WTC11 (cell line): ENCODE measurements around the gene CDH20. TPM values are rescaled to one million over a fixed set of nuclear protein-coding genes. Genes with fewer than 3 reads are reported as not detected.

ENCODE experiments used
- ATAC-seq: fragments of 200-7000 bp; cut with Tn5 transposase; 2 replicates; pipeline ENCODE4 v1.10.0; 2021; ENCODE audit warnings: mild to moderate bottlenecking, moderate library complexity
- CTCF ChIA-PET: fragments of 300-600 bp; sonication (Branson Sonifier 250); formaldehyde crosslinking; loops from one replicate; lab custom pipeline; 2021; ENCODE audit warnings: antibody characterized with exemption; lab: Charles Lee
- POLR2A ChIA-PET: fragments of 350-600 bp; sonication (Branson Sonifier 250); formaldehyde crosslinking; loops from one replicate; lab custom pipeline; 2021; ENCODE audit warnings: antibody characterized with exemption; lab: Charles Lee
- DNase-seq: peaks from one replicate; pipeline ENCODE4 v3.0.0; 2021; ENCODE audit warnings: low spot score
- H3K27ac Mint-ChIP-seq: 2 replicates; pipeline ENCODE4 v1.8.0; 2021; ENCODE audit warnings: mixed read lengths
- H3K27me3 Mint-ChIP-seq: 2 replicates; pipeline ENCODE4 v1.8.0; 2021; ENCODE audit warnings: low read depth, mild to moderate bottlenecking, moderate library complexity, mixed read lengths
- H3K36me3 Mint-ChIP-seq: 2 replicates; pipeline ENCODE4 v1.8.0; 2021; ENCODE audit warnings: mixed read lengths
- H3K4me1 Mint-ChIP-seq: 2 replicates; pipeline ENCODE4 v1.8.0; 2022; ENCODE audit warnings: mixed read lengths
- H3K4me3 Mint-ChIP-seq: 2 replicates; pipeline ENCODE4 v1.8.0; 2021; ENCODE audit warnings: mild to moderate bottlenecking, moderate library complexity, mixed read lengths
- H3K9me3 Mint-ChIP-seq: 2 replicates; pipeline ENCODE4 v1.8.0; 2021; ENCODE audit warnings: mixed read lengths
- AFF4 ChIP-seq: sonication (generic); formaldehyde crosslinking; IDR thresholded peaks from 2 replicates; pipeline ENCODE4 v1.8.1; 2023; ENCODE audit warnings: mild to moderate bottlenecking, missing genetic modification reagents, borderline replicate concordance
- ATF1 ChIP-seq: sonication (generic); formaldehyde crosslinking; IDR thresholded peaks from 2 replicates; pipeline ENCODE4 v1.8.1; 2023; ENCODE audit warnings: mild to moderate bottlenecking, moderate library complexity, missing genetic modification reagents
- ATF3 ChIP-seq: sonication (generic); formaldehyde crosslinking; conservative IDR thresholded peaks from 2 replicates; pipeline ENCODE4 v1.8.1; 2022; ENCODE audit warnings: mild to moderate bottlenecking, missing genetic modification reagents
- ETV6 ChIP-seq: sonication (generic); formaldehyde crosslinking; IDR thresholded peaks from 2 replicates; pipeline ENCODE4 v1.8.1; 2022; ENCODE audit warnings: mild to moderate bottlenecking, missing genetic modification reagents
- JUN ChIP-seq: sonication (generic); formaldehyde crosslinking; IDR thresholded peaks from 2 replicates; pipeline ENCODE4 v1.8.0; 2023; ENCODE audit warnings: mild to moderate bottlenecking, missing genetic modification reagents
- MLX ChIP-seq: sonication (generic); formaldehyde crosslinking; IDR thresholded peaks from 2 replicates; pipeline ENCODE4 v1.8.1; 2023; ENCODE audit warnings: mild to moderate bottlenecking, missing genetic modification reagents, moderate library complexity
- OVOL2 ChIP-seq: fragments of 250-450 bp; sonication (Bioruptor Pico); IDR thresholded peaks from 2 replicates; pipeline ENCODE4 v1.9.0; 2021; ENCODE audit warnings: mild to moderate bottlenecking, borderline replicate concordance
- RORB ChIP-seq: fragments of 250-450 bp; sonication (Bioruptor Pico); IDR thresholded peaks from 2 replicates; pipeline ENCODE4 v1.9.0; 2021; ENCODE audit warnings: mild to moderate bottlenecking
- USF1 ChIP-seq: sonication (generic); formaldehyde crosslinking; IDR thresholded peaks from 2 replicates; pipeline ENCODE4 v1.8.0; 2022; ENCODE audit warnings: mild to moderate bottlenecking, missing genetic modification reagents
- ZMAT4 ChIP-seq: fragments of 250-450 bp; sonication (Bioruptor Pico); IDR thresholded peaks from 2 replicates; pipeline ENCODE4 v1.9.0; 2021; ENCODE audit warnings: mild to moderate bottlenecking
- ZNF425 ChIP-seq: fragments of 250-450 bp; sonication (Bioruptor Pico); conservative IDR thresholded peaks from 2 replicates; pipeline ENCODE4 v1.9.0; 2021; ENCODE audit warnings: mild to moderate bottlenecking
- ZNF671 ChIP-seq: fragments of 250-450 bp; sonication (Bioruptor Pico); IDR thresholded peaks from 2 replicates; pipeline ENCODE4 v1.8.0; 2021; ENCODE audit warnings: mild to moderate bottlenecking
- total RNA-seq: library from RNA; stranded (reverse); gene quantifications from 3 replicates; pipeline ENCODE4 v1.2.3, GENCODE V29; 2021

The CDH20 gene
- total RNA-seq, 1 experiment from 2014 or later: 0.39 TPM

DNA sequence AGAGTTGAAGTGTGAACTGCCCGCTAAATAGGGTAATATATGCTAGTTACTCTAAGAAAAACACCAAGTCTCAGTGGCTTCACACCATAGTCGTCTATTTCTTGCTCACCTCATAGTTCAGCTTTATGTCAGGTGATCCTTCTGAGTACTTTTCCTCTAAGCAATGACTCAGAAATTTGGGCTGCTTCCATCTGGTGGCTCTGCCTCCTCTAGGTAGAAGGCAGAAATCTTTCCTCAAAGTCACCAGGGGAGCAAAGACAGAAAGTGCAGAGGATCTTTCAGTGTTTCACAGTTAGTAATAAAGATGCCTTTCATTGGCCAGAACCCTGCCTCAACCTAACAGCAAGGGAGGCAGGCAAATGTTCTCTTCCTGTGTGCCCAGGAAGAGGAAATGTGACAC lies 17.3 kb downstream of the CDH20 start (continued):
- TF ChIP-seq ATF3 (CRISPR knock-in tag): no peak
- no peak for TF ChIP-seq OVOL2

- Mint-ChIP-seq H3K9me3 (no peaks in the 10 kb centered on the region), H3K27ac (no peak overlapping the region), H3K4me3 (no peak overlapping the region), H3K4me1 (peaks cover 12% of the 10 kb centered on the region), H3K27me3 (no peaks in the 10 kb centered on the region), H3K36me3 (no peaks in the 10 kb centered on the region)
- TF ChIP-seq ZMAT4: no peak
- TF ChIP-seq ZNF425 (CRISPR knock-in tag): no peak
- no peak for TF ChIP-seq ATF1 (CRISPR knock-in tag)
- TF ChIP-seq JUN (CRISPR knock-in tag): no peak
- no peak for TF ChIP-seq MLX (CRISPR knock-in tag)
- TF ChIP-seq USF1 (CRISPR knock-in tag): no peak
- no peak for TF ChIP-seq ZNF671 (CRISPR knock-in tag)
- no peak for TF ChIP-seq RORB (CRISPR knock-in tag)
- TF ChIP-seq ETV6: no peak
- no peak for ATAC-seq
- POLR2A ChIA-PET: no interaction called here
- no peak for DNase-seq
- CTCF ChIA-PET: no interaction called here
These were observed 18.8 kb downstream of the CDH20 start for GRCh38 chr18:61352059-61352458.

DNA sequence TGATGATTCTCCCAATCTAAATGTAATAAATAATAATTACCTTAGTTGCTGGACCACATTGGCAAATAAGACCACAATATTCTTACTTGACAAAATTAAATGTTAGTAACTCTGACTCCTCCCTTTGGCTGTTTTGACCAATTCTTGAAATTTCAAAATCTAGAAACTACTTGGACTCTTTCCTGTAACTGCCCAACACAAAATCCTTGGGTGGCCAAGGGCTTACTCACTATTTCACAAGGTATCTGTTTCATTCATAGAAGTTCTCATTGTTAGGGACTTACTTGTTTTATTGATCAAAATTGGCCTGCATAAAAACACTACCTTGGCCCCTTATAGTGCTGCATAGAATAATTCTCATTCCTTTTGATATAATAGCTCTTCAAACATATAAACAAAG lies 19.4 kb downstream of the CDH20 start:
- no peak for DNase-seq
- Mint-ChIP-seq H3K9me3 (peaks cover under 1% of the 10 kb centered on the region; the same call in 1 of the 2 replicates), H3K27ac (no peak overlapping the region)
- ATAC-seq: no peak
- TF ChIP-seq AFF4 (CRISPR knock-in tag): no peak
- TF ChIP-seq, all 79 proteins: peak for 0
- Mint-ChIP-seq H3K4me3 (no peak overlapping the region), H3K4me1 (peaks cover 13% of the 10 kb centered on the region), H3K36me3 (no peaks in the 10 kb centered on the region), H3K27me3 (no peaks in the 10 kb centered on the region)
- ChIA-PET CTCF (no interaction called here), POLR2A (no interaction called here)
